T-cell (primary cell): Measurements from ENCODE around the gene ETV5. TPM values are rescaled to one million over a fixed set of nuclear protein-coding genes. Genes with fewer than 3 reads are reported as not detected.

Source experiments
- ATAC-seq, 4 experiments: fragments of 200-7000 bp in 3 of 4; fragments of 150-1000 bp in 1 of 4; cut with Tn5 transposase; replicated peaks in 1 of 4; 1 replicate in 3 of 4; 2 replicates in 1 of 4; pipeline ENCODE4 v1.10.0; 2021; ENCODE audit warnings: moderate library complexity in 3 of 4, mild to moderate bottlenecking in 2 of 4, moderate number of reproducible peaks in 1 of 4
- CTCF ChIA-PET, 2 donors: fragments of 300-600 bp; sonication (Branson Sonifier 250); formaldehyde crosslinking; loops; one replicate each; lab custom pipeline; 2022; ENCODE audit warnings: antibody characterized with exemption in 2 of 2; lab: Charles Lee
- POLR2A ChIA-PET, 2 donors: fragments of 300-600 bp; sonication (Branson Sonifier 250); formaldehyde crosslinking; loops; one replicate each; lab custom pipeline; 2022; ENCODE audit warnings: antibody characterized with exemption in 2 of 2; lab: Charles Lee
- DNase-seq, 35 experiments: peaks; one replicate each; pipeline versions ENCODE4 v3.0.0 to v3.0.0-alpha.2; 2013 to 2023
- H3K27ac ChIP-seq: one replicate; pipeline ENCODE4 v1.5.1; 2013; ENCODE audit warnings: low read length
- H3K27me3 ChIP-seq, 2 experiments: replicated peaks in 1 of 2; 1 replicate in 1 of 2; 2 replicates in 1 of 2; pipeline versions ENCODE4 v1.6.1 to v1.7.0; 2013; ENCODE audit warnings: low read length in 1 of 2, mixed read lengths in 1 of 2; ENCODE audit not compliant: control insufficient read depth in 2 of 2, insufficient read depth in 2 of 2; ENCODE audit errors: extremely low read depth in 1 of 2
- H3K36me3 ChIP-seq, 2 donors: 1 replicate in 1 of 2; 2 replicates in 1 of 2; pipeline versions ENCODE4 v1.6.1 to v1.7.0; 2013; ENCODE audit warnings: low read length in 1 of 2; ENCODE audit not compliant: control insufficient read depth in 2 of 2, insufficient read depth in 1 of 2; ENCODE audit errors: extremely low read depth in 1 of 2
- H3K4me1 ChIP-seq, 2 experiments: 1 replicate in 1 of 2; 2 replicates in 1 of 2; pipeline versions ENCODE4 v1.6.1 to v1.7.0; 2013; ENCODE audit warnings: low read length in 2 of 2, mixed read lengths in 1 of 2; ENCODE audit not compliant: insufficient read depth in 2 of 2, control insufficient read depth in 1 of 2; ENCODE audit errors: extremely low read depth in 1 of 2
- H3K4me3 ChIP-seq, 2 donors: 1 replicate in 1 of 2; 2 replicates in 1 of 2; pipeline versions ENCODE4 v1.5.1 to v1.7.0; 2013; ENCODE audit warnings: mild to moderate bottlenecking in 2 of 2, low read length in 1 of 2, moderate library complexity in 1 of 2; ENCODE audit not compliant: control insufficient read depth in 1 of 2; ENCODE audit errors: extremely low read depth in 1 of 2
- H3K9me3 ChIP-seq: 2 replicates; pipeline ENCODE4 v1.7.0; 2013
- H3K27ac Mint-ChIP-seq, 2 donors: one replicate each; pipeline ENCODE4 v1.8.0; 2020 to 2021; ENCODE audit warnings: mild to moderate bottlenecking in 2 of 2, mixed read lengths in 2 of 2
- H3K27me3 Mint-ChIP-seq, 2 donors: one replicate each; pipeline ENCODE4 v1.8.0; 2021 to 2022; ENCODE audit warnings: mixed read lengths in 2 of 2
- H3K36me3 Mint-ChIP-seq: one replicate; pipeline ENCODE4 v1.8.0; 2021; ENCODE audit warnings: mixed read lengths
- H3K4me1 Mint-ChIP-seq, 3 donors: one replicate each; pipeline ENCODE4 v1.8.0; 2020 to 2022; ENCODE audit warnings: mixed read lengths in 3 of 3, mild to moderate bottlenecking in 1 of 3
- H3K4me3 Mint-ChIP-seq, 3 donors: one replicate each; pipeline ENCODE4 v1.8.0; 2020 to 2022; ENCODE audit warnings: mild to moderate bottlenecking in 3 of 3, mixed read lengths in 3 of 3, moderate library complexity in 3 of 3
- H3K9me3 Mint-ChIP-seq, 3 donors: one replicate each; pipeline ENCODE4 v1.8.0; 2020 to 2022; ENCODE audit warnings: mixed read lengths in 3 of 3
- WGBS: methylation state at CpG from one replicate; pipeline ENCODE4 v1.1.5; 2013; ENCODE audit warnings: missing lambda C conversion rate; ENCODE audit not compliant: insufficient coverage; 5-methylcytosine and 5-hydroxymethylcytosine counted together
- total RNA-seq, 35 experiments: library from RNA in 6 of 35; stranded (reverse) in 6 of 35; fragments of 120-200 nt in 1 of 35; gene quantifications; one replicate each; pipeline versions ENCODE4 v1.2.1 to v1.2.4 and lab custom pipeline; 2013 to 2026

The ETV5 gene
- total RNA-seq, 5 donors from 2014 or later (not counting 1 experiment from before 2014, with no cell fraction given): 0.32 to 0.93 (median 0.36) TPM; not detected in 1

GRCh38 chr3:186138272-186138981 lies 29.5 kb upstream of the ETV5 start:
- Histone ChIP-seq H3K4me1 (no peaks in the 10 kb centered on the region), H3K4me3 (no peak overlapping the region), H3K27me3 (peaks cover 0 to 6% of the 10 kb centered on the region in 2 experiments), H3K27ac (no peak overlapping the region), H3K9me3 (no peaks in the 10 kb centered on the region), H3K36me3 (no peaks in the 10 kb centered on the region)
- Mint-ChIP-seq H3K4me3 (no peak overlapping the region), H3K4me1 (peaks cover 0 to 6% (median 0%) of the 10 kb centered on the region in 3 donors), H3K9me3 (no peaks in the 10 kb centered on the region), H3K27me3 (peaks cover 8 to 16% of the 10 kb centered on the region in 2 donors), H3K27ac (no peak overlapping the region), H3K36me3 (no peaks in the 10 kb centered on the region)
- DNase-seq: no peak
- no peak for ATAC-seq
- WGBS: 81% methylated on average over 10 of the region's 12 CpGs
- CTCF ChIA-PET: no interaction called here
- POLR2A ChIA-PET: no interaction called here

GRCh38 chr3:186137051-186137685 lies 28.3 kb upstream of the ETV5 start:
- peaks cover 0 to under 1% (median 0%) of the 10 kb centered on the region in 3 donors for H3K4me1 Mint-ChIP-seq
- no peaks in the 10 kb centered on the region for H3K36me3 Mint-ChIP-seq
- WGBS: 78% methylated on average over 6 of the region's 15 CpGs

GRCh38 chr3:186133980-186134379 lies 25.1 kb upstream of the ETV5 start:
- H3K27ac ChIP-seq: no peak overlapping the region
- Mint-ChIP-seq H3K9me3 (no peaks in the 10 kb centered on the region), H3K27me3 (peaks cover 4 to 9% of the 10 kb centered on the region in 2 donors), H3K27ac (no peak overlapping the region), H3K36me3 (no peaks in the 10 kb centered on the region), H3K4me1 (no peaks in the 10 kb centered on the region), H3K4me3 (no peak overlapping the region)
- ChIA-PET CTCF (interaction anchor here in 1 of 2 donors (1.2 kb wide), 1 partner anchor 132 kb away, joined by 4 read pairs; no protein-coding TSS in a partner anchor), POLR2A (no interaction called here)
- no peak overlapping the region for H3K4me3 ChIP-seq
- WGBS: 67% methylated on average over 2 of the region's 5 CpGs
- ATAC-seq: no peak
- no peaks in the 10 kb centered on the region for H3K36me3 ChIP-seq
- no peaks in the 10 kb centered on the region for H3K9me3 ChIP-seq
- no peak for DNase-seq
- H3K4me1 ChIP-seq: no peaks in the 10 kb centered on the region
- peaks cover 0 to 6% of the 10 kb centered on the region in 2 experiments for H3K27me3 ChIP-seq

More at GRCh38 chr3:186137051-186137685, 28.3 kb upstream of the ETV5 start:
- CTCF ChIA-PET: interaction anchor here in 1 of 2 donors (0.6 kb wide), 1 partner anchor 471 kb away, joined by 5 read pairs; no protein-coding TSS in a partner anchor
- Mint-ChIP-seq H3K9me3 (no peaks in the 10 kb centered on the region), H3K27ac (no peak overlapping the region), H3K27me3 (peaks cover 8 to 9% of the 10 kb centered on the region in 2 donors), H3K4me3 (no peak overlapping the region)
- H3K9me3 ChIP-seq: no peaks in the 10 kb centered on the region
- no peaks in the 10 kb centered on the region for H3K36me3 ChIP-seq
- ATAC-seq: no peak
- H3K4me1 ChIP-seq: no peaks in the 10 kb centered on the region
- no peak overlapping the region for H3K27ac ChIP-seq
- POLR2A ChIA-PET: no interaction called here
- H3K4me3 ChIP-seq: no peak overlapping the region
- DNase-seq: no peak
- H3K27me3 ChIP-seq: peaks cover 0 to 7% of the 10 kb centered on the region in 2 experiments

GRCh38 chr3:186132487-186132886 lies 23.6 kb upstream of the ETV5 start:
- DNase-seq: no peak
- Histone ChIP-seq H3K9me3 (no peaks in the 10 kb centered on the region), H3K4me3 (no peak overlapping the region), H3K4me1 (no peaks in the 10 kb centered on the region), H3K27ac (no peak overlapping the region), H3K36me3 (no peaks in the 10 kb centered on the region), H3K27me3 (peaks cover 0 to 6% of the 10 kb centered on the region in 2 experiments)
- Mint-ChIP-seq H3K4me1 (no peaks in the 10 kb centered on the region), H3K27me3 (peaks cover 4 to 7% of the 10 kb centered on the region in 2 donors), H3K36me3 (no peaks in the 10 kb centered on the region), H3K9me3 (no peaks in the 10 kb centered on the region), H3K27ac (no peak overlapping the region), H3K4me3 (no peak overlapping the region)
- 65% methylated on average over 2 of the region's 2 CpGs for WGBS
- no peak for ATAC-seq
- ChIA-PET CTCF (interaction anchor here in 1 of 2 donors (0.6 to 1.2 kb wide), 2 partner anchors 134 to 1033 kb away, joined by 3 to 4 read pairs; no protein-coding TSS in a partner anchor), POLR2A (no interaction called here)

GRCh38 chr3:186129206-186129605 lies 20.3 kb upstream of the ETV5 start:
- Mint-ChIP-seq H3K36me3 (no peaks in the 10 kb centered on the region), H3K4me1 (no peaks in the 10 kb centered on the region), H3K9me3 (no peaks in the 10 kb centered on the region), H3K27me3 (peaks cover 3 to 4% of the 10 kb centered on the region in 2 donors), H3K27ac (no peak overlapping the region), H3K4me3 (no peak overlapping the region)
- DNase-seq (no peak), ATAC-seq (no peak)
- H3K27ac ChIP-seq: no peak overlapping the region
- no peaks in the 10 kb centered on the region for H3K36me3 ChIP-seq
- ChIA-PET POLR2A (no interaction called here), CTCF (no interaction called here)
- WGBS: 82% methylated on average over 2 of the region's 4 CpGs
- H3K9me3 ChIP-seq: no peaks in the 10 kb centered on the region
- H3K4me1 ChIP-seq: no peaks in the 10 kb centered on the region
- peaks cover 0 to 12% of the 10 kb centered on the region in 2 experiments for H3K27me3 ChIP-seq
- H3K4me3 ChIP-seq: no peak overlapping the region

- Histone ChIP-seq H3K4me1 (no peaks in the 10 kb centered on the region), H3K9me3 (no peaks in the 10 kb centered on the region), H3K27me3 (peaks cover 0 to 12% of the 10 kb centered on the region in 2 experiments), H3K27ac (no peak overlapping the region), H3K36me3 (no peaks in the 10 kb centered on the region), H3K4me3 (no peak overlapping the region)
- DNase-seq: no peak
- CTCF ChIA-PET: no interaction called here
- WGBS: 94% methylated on average over 6 of the region's 8 CpGs
- H3K4me1 Mint-ChIP-seq: no peaks in the 10 kb centered on the region
- no peak for ATAC-seq
- H3K27me3 Mint-ChIP-seq: peaks cover under 1 to 5% of the 10 kb centered on the region in 2 donors
- no peak overlapping the region for H3K4me3 Mint-ChIP-seq
- no peaks in the 10 kb centered on the region for H3K36me3 Mint-ChIP-seq
- POLR2A ChIA-PET: no interaction called here
- no peaks in the 10 kb centered on the region for H3K9me3 Mint-ChIP-seq
- H3K27ac Mint-ChIP-seq: no peak overlapping the region
Observed at GRCh38 chr3:186128158-186128557, 19.3 kb upstream of the ETV5 start.
